ENCODE data around the gene EEF2. TPM values are rescaled to one million over a fixed set of nuclear protein-coding genes. Genes with fewer than 3 reads are reported as not detected.
A peak's percentile ranks its signal among the peaks of the same experiment; 100 is the strongest.

The EEF2 gene
- total and polyA plus RNA-seq, 2 of the 4 experiments (the other 2 are of a cell fraction) = 1,505 to 2,161 TPM

DNA sequence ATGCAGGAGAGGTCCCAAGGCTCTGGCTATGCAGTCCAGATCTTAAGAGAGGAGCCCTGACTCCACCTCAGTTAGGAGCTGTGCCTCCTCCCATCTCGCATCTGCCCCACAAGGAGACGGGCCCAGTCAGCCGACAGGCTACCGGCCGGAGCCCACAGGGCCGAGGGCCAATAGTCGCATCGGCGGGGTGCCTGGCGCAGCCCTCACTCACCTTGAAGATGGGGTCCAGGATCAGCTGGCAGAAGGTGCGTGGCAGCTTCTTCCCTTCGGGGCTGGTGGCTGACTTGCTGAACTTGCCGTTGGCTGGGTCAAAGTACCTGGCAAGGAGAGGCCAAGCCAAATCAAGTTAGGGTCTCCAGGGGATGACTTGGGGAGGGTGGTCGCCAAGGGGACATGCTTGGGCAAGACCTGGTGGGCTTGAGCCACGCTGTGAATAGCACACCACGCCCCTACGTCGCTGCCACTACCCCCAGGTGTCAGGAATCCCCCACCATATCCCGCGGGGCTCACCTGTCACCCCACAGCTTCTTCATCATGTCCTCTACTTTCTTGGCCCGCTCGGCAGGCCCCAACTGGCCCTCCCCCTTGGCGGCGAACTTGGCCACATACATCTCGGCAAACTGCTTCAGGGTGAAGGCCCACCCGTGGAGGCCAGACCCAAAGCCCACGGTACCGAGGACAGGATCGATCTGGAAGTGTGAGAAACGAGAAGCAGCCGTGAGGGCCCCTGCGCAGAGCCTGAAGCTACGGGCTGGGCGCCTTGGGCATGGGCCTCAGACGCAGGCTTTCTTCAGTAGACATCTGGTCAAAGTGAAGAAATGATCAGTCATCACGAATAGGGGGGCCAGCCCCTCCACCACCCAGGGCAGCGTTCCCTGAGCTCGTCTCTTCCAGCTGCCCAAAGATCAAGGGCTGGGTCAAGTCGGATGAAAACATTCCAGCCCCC is 3.3 kb downstream of the EEF2 start:
- no peak overlapping the region for H2BK20ac ChIP-seq (ENCODE audit: low read depth, low read length)
- in situ Hi-C loops (cut with MboI; ENCODE audit: low sequenced_read_pairs) (no loop called here), dilution Hi-C loops (cut with HindIII; ENCODE audit: low sequenced_read_pairs, unreplicated experiment) (no loop called here), intact Hi-C loops (cut with micrococcal nuclease) (no loop called here)
- no peak overlapping the region for H2AK5ac ChIP-seq (ENCODE audit: low read depth, low read length)
- POLR2A ChIA-PET (ENCODE audit: unreplicated experiment) = no interaction called here
- H2AK9ac ChIP-seq (replicated peaks; ENCODE audit: low read depth, low read length, poor library complexity) = peak overlapping the region; percentile 5
- H4K91ac ChIP-seq (ENCODE audit: insufficient read depth, low read depth, low read length) = no peak overlapping the region
- H4K20me1 ChIP-seq (ENCODE audit: insufficient read depth, low read length) = peaks cover 82% of the 10 kb centered on the region
- H3K18ac ChIP-seq (ENCODE audit: low read depth, low read length) = no peak overlapping the region
- peaks cover 9 to 80% of the 10 kb centered on the region in 2 experiments for H3K79me1 ChIP-seq (ENCODE audit: low read depth in 1 of 2, low read length in 2 of 2)
- H3K36me3 ChIP-seq (ENCODE audit: control insufficient read depth, insufficient read depth, low read length) = peaks cover 71% of the 10 kb centered on the region
- H2BK5ac ChIP-seq (ENCODE audit: low read depth, low read length, poor library complexity, severe bottlenecking) = no peak overlapping the region
- no peak for ATAC-seq (ENCODE audit: low read depth)
- no peak overlapping the region for H3K4ac ChIP-seq (ENCODE audit: low read depth, low read length)
- H3K9me3 ChIP-seq (ENCODE audit: control insufficient read depth, insufficient read depth, low read length) = no peaks in the 10 kb centered on the region
- no peak overlapping the region for H3K23ac ChIP-seq (ENCODE audit: low read depth, low read length)
- H3K9ac ChIP-seq (ENCODE audit: low read depth, low read length) = no peak overlapping the region
- no peak overlapping the region for H3K4me2 ChIP-seq (ENCODE audit: low read depth, low read length)
- H4K8ac ChIP-seq (ENCODE audit: low read depth in 2 of 2, low read length in 2 of 2) = no peak overlapping the region
- CTCF ChIA-PET = no interaction called here
- no peak overlapping the region for H3K56ac ChIP-seq (ENCODE audit: extremely low read depth, insufficient read depth, low read length)
- no peak overlapping the region for H4K5ac ChIP-seq (ENCODE audit: low read depth, low read length)
- peak overlapping the region; percentile 19 for H2AFZ ChIP-seq (replicated peaks; ENCODE audit: low read length, poor library complexity)
- no peak overlapping the region; the same call in 1 of the 2 replicates for H3K27ac ChIP-seq (ENCODE audit: insufficient read depth, low read length)
- H3K14ac ChIP-seq (replicated peaks; ENCODE audit: low read depth, low read length) = no peak overlapping the region
- no peaks in the 10 kb centered on the region for H3K27me3 ChIP-seq (ENCODE audit: control insufficient read depth, insufficient read depth, low read length)
- H2BK120ac ChIP-seq (ENCODE audit: low read depth, low read length) = no peak overlapping the region
- no peak for DNase-seq
- WGBS, 2 experiments (ENCODE audit: extremely low coverage in 2 of 2, insufficient read length in 1 of 2) = 86% methylated on average over 24 of the region's 39 CpGs; no CpG with 5 or more reads in 1 of the 2 experiments
- peaks cover 13% of the 10 kb centered on the region for H3K4me1 ChIP-seq (ENCODE audit: control insufficient read depth, insufficient read depth, low read length)
- no TSS peak for BruUV-seq (replicated peaks)
- no peak overlapping the region for H3K4me3 ChIP-seq (ENCODE audit: insufficient read depth, low read depth, low read length)
- TF ChIP-seq, protein P1, sequence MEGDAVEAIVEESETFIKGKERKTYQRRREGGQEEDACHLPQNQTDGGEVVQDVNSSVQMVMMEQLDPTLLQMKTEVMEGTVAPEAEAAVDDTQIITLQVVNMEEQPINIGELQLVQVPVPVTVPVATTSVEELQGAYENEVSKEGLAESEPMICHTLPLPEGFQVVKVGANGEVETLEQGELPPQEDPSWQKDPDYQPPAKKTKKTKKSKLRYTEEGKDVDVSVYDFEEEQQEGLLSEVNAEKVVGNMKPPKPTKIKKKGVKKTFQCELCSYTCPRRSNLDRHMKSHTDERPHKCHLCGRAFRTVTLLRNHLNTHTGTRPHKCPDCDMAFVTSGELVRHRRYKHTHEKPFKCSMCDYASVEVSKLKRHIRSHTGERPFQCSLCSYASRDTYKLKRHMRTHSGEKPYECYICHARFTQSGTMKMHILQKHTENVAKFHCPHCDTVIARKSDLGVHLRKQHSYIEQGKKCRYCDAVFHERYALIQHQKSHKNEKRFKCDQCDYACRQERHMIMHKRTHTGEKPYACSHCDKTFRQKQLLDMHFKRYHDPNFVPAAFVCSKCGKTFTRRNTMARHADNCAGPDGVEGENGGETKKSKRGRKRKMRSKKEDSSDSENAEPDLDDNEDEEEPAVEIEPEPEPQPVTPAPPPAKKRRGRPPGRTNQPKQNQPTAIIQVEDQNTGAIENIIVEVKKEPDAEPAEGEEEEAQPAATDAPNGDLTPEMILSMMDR (conservative IDR thresholded peaks at IDR 0.05; ENCODE audit: low read depth, low read length) = no peak
- TF ChIP-seq RFX5 (IDR thresholded peaks at IDR 0.05; ENCODE audit: low read depth, low read length) (no peak), FOS (IDR thresholded peaks at IDR 0.05; ENCODE audit: low read depth, low read length) (no peak)
- TF ChIP-seq, protein P2, sequence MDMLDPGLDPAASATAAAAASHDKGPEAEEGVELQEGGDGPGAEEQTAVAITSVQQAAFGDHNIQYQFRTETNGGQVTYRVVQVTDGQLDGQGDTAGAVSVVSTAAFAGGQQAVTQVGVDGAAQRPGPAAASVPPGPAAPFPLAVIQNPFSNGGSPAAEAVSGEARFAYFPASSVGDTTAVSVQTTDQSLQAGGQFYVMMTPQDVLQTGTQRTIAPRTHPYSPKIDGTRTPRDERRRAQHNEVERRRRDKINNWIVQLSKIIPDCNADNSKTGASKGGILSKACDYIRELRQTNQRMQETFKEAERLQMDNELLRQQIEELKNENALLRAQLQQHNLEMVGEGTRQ (IDR thresholded peaks at IDR 0.05; ENCODE audit: low read depth, low read length) = no peak
- peaks cover 14% of the 10 kb centered on the region; the same call in 1 of the 2 replicates for H3K9me1 ChIP-seq (ENCODE audit: insufficient read depth, low read length)
- no peak overlapping the region for H2BK15ac ChIP-seq (ENCODE audit: low read depth, low read length)
